ENCODE results near the gene PPCDC. TPM values are rescaled to one million over a fixed set of nuclear protein-coding genes. Genes with fewer than 3 reads are reported as not detected.
"Not testable (repeated sequence)": the region's sequence is repeated elsewhere in the genome, so short reads cannot be mapped to it uniquely, and the experiment has no call there.

Gene PPCDC
- total RNA-seq, 1 donor, result 11.8 TPM

GRCh38 chr15:75068748-75069147, 45.4 kb downstream of the PPCDC start:
- no peak overlapping the region for H3K4me3 ChIP-seq (ENCODE audit: low read depth, low read length)
- DNase-seq (ENCODE audit: low read depth), result no peak
- TF ChIP-seq CTCF (IDR thresholded peaks at IDR 0.05; ENCODE audit: insufficient read depth, low read length), result no peak

GRCh38 chr15:75069301-75069925, 46.0 kb downstream of the PPCDC start:
- TF ChIP-seq CTCF (IDR thresholded peaks at IDR 0.05; ENCODE audit: insufficient read depth, low read length), result no peak
- no peak for DNase-seq (ENCODE audit: low read depth)
- no peak overlapping the region for H3K4me3 ChIP-seq (ENCODE audit: low read depth, low read length)

- no peak for TF ChIP-seq CTCF (IDR thresholded peaks at IDR 0.05; ENCODE audit: insufficient read depth, low read length)
- DNase-seq (ENCODE audit: low read depth), result no peak
These were observed 47.3 kb downstream of the PPCDC start for GRCh38 chr15:75070674-75071073.

GRCh38 chr15:75073197-75073596, 49.8 kb downstream of the PPCDC start:
- no peak for DNase-seq (ENCODE audit: low read depth)
- no peak overlapping the region for H3K4me3 ChIP-seq (ENCODE audit: low read depth, low read length)
- no peak for TF ChIP-seq CTCF (IDR thresholded peaks at IDR 0.05; ENCODE audit: insufficient read depth, low read length)

More at GRCh38 chr15:75070674-75071073, 47.3 kb downstream of the PPCDC start:
- no peak overlapping the region for H3K4me3 ChIP-seq (ENCODE audit: low read depth, low read length)

GRCh38 chr15:75076277-75076676, 52.9 kb downstream of the PPCDC start:
- no peak for TF ChIP-seq CTCF (IDR thresholded peaks at IDR 0.05; ENCODE audit: insufficient read depth, low read length)
- H3K4me3 ChIP-seq (ENCODE audit: low read depth, low read length), result no peak overlapping the region
- DNase-seq (ENCODE audit: low read depth), result no peak

- H3K4me3 ChIP-seq (ENCODE audit: low read depth, low read length); DNase-seq (ENCODE audit: low read depth): not testable (repeated sequence)
These were observed 54.2 kb downstream of the PPCDC start for GRCh38 chr15:75077551-75077961.

GRCh38 chr15:75081150-75081549, 57.8 kb downstream of the PPCDC start:
- no peak for DNase-seq (ENCODE audit: low read depth)
- TF ChIP-seq CTCF (IDR thresholded peaks at IDR 0.05; ENCODE audit: insufficient read depth, low read length), result no peak
- no peak overlapping the region for H3K4me3 ChIP-seq (ENCODE audit: low read depth, low read length)
